HG02852 (cell line): Measurements from ENCODE around the gene THAP7.
"Not testable (repeated sequence)": the region's sequence is repeated elsewhere in the genome, so short reads cannot be mapped to it uniquely, and the experiment has no call there.

Source experiments
- ATAC-seq: cut with Tn5 transposase; IDR thresholded peaks from one replicate; pipeline ENCODE4 v1.9.1; 2021; ENCODE audit warnings: mild to moderate bottlenecking, moderate library complexity; ENCODE audit not compliant: unreplicated experiment

The THAP7 gene

GRCh38 chr22:21013657-21014201 lies 11.8 kb upstream of the THAP7 start:
- ATAC-seq = no peak

DNA sequence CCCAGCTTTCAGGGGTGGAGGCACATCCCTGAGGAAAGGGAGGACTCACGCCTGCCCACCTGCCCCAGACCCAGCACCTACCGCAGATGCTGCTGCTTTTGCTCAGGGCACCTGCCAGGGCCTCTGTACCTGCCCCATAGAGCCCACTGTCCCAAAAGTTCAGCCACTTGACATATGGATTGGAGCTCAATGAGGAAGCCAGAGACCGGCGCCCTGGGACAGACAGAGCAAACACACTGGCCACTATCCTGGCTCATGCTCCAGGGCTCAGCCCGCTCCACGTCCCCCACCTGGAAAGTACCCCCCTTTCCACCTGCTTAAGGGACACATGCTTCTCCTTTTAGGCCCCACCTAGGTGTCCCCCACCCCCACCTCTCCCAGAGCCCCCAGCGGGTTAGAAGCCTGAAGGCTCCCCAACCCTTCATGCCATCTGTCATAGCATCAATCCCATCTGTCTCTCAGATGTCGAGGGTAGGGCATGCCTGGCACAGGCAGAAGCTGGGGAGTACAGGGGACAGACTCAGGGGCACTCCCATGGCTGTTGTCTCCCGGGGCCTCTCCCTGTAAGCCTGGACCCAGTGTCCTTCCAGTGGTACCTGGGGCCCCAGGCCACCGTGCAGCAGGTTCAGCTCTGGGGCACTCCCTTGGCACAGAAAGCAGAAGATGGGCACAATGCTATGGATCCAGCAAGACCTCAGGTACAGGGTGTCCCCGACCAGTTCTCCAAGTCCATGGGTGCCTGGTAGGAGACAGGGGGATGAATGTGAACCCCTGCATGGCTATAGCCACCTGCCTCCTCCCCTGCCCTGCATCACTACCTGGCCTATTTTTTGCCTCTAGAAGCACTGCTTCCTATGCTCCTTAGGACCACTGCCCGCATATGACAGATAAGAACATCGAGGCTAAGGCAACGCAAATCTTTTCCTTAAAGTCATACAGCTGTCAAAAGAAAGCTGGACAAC lies 10.8 kb upstream of the THAP7 start:
- ATAC-seq = no peak

DNA sequence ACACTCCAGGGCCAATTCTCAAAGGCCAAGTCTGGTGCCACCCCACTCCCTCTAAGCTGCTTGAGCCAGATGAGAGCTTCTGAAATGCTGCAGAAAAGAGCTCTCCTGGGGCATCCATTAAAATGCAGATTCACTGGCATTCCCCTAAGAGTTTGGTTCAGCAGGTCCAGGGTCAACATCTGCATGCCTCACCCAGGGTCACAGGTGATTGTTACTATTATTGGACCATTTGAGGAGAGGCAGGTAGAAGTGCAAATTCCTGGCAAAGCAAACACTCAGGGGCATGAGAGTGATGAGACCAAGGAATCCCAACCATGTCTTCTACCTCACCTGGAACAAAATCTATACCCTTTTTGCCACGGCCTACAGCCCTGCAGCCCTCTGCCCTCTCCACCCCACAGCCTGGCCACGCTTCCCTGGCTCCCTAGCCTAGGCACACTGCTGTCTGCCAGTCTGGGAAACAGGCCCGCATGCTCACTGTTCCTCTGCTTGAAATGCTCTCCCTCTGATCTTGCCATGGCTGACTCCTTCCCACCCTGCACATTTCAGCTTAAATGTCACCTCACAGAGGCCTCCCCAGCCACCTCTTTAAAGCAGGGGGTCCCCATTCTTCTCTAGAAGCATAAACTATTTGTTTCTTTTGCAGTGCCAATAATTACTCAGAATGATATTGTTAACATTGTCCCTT lies 8.7 kb upstream of the THAP7 start:
- ATAC-seq = no peak

- ATAC-seq = no peak
Observed at GRCh38 chr22:21009638-21010425, 7.9 kb upstream of the THAP7 start.

DNA sequence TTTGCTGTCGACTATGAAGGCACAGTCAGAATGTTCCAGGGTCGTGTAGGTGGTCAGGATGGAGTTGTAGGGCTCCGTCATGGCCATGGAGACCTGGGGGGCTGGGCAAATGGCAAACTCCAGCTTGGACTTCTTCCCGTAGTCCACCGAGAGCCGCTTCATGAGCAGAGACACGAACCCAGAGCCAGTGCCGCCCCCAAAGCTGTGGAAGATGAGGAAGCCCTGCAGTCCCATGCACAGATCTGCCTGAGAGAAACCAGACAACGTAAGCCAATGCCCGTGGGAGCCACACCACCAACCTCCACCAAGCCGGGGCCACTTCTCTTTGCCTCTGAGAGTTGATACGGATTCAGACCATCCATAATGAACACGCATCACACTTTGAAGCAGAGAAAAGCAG lies 7.3 kb upstream of the THAP7 start:
- ATAC-seq = not testable (repeated sequence)

- ATAC-seq = no peak
Observed at GRCh38 chr22:21003782-21004181, 1.9 kb upstream of the THAP7 start.

- peak; percentile 14 for ATAC-seq
Observed at GRCh38 chr22:21000987-21001600, 824 bp downstream of the THAP7 start.

DNA sequence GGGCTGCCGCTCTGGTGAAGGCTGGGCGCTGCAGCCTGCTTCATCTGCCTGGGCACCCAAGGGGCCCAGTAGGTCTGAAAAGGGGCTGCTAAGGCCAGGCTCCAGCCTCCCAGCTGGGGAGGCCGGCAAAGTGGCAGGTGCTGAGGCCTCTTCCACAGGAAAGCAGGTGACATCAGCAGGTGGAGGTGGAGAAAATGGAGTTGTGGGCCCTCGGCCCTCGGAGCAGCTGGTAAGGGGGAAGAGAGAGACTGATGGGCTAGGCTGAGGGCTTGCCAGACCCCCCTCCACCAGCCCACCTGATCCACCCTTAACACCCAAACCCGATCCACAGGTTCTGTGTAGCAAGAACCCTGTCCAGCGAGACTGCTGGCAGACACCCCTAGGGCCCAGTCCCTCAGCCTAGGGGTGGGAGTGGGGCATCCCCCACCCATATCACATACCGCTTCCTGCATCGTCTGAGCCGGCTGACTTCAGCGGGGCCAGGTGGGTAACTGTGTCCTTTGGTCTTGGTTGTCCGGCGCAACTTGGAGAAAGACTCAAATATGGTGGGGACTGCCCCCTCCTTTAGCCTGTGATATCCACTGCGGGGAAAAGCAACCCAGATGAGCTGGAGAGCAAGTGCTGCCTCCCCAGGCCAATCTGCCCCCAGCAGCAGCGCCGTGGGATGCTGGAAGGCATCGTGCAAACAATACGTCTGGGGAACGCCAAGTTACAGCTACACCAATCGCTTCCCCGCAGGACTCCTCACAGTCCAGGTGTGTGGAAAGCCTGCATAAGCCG lies 1.5 kb downstream of the THAP7 start:
- no peak for ATAC-seq

GRCh38 chr22:20999350-21000206 lies 2.3 kb downstream of the THAP7 start:
- ATAC-seq = no peak

DNA sequence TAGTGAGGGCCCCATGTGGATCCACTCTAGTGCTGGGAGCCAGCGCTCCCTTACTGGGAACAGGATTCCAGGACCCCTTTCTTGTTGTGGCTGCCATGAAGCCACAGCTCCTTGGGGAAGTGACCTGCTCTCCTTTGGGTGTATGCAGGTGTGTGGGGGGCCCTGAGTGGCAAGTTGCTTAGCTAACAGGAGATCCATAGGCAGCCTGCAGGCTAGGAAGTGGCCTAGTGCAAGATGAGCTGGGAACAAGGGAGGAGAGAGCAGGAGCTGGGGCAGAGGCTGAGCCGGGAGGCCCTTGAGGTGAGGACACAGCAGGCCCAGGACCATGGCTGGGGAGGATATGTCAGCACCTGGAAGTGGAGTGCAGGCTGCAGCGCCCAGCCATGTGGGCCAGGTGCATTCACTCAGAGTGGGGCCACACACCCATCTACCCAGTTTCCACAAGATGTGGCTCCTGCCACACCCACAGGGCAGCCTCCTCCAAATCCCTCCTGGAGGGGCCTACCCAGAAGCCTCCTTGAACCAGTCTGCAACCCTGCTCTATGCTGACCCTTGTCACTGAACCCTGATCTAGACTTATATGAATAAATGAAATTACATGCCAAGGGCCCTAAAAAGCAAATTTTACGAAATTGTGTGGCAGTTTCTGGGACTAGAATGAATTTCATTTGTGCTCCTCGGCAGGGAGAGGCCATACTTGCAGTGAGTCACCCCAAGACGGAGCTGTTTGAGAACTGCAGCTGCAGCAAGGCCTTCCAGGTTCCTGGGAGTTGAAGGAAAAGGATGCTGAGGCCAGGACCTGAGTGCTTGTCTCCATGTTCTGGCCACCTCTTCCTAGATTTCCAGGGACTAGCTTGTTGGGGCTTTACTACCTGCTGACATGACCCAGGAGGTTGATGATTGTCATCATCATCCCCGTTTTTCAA lies 3.2 kb downstream of the THAP7 start:
- ATAC-seq = no peak

DNA sequence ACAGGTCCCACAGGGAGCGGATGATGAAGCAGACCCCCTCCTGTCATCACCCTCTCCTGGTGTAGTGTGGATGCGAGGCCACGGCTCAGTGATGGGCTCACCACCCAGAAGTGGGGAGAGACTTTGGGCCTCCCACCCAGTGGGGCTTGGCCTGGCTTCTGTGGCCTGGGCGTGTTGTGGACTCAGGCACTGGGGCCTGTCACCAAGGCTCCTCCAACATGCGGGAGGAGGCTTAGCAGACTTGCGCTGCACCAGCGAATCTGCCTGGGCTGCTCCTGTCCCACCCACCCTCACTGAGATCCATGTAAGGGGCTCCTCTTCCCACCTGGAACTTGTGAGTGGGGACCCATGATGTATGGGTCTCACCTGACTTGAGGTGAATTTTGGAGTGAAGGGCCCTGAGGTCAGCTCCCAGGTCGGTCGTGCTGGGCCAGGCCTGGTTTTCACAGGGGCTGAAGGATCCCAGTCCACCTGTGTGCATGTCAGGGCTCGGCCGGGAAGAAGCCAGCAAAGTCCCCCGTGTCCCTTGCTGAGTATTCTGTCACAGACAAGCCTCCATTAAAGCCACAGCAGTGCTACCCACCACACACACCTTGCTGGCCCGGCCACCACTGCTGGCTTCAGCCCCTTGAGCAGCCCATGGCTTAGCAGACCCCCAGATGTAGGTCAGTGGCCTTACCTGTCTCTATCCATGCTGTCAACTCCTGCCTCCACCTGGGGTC lies 4.2 kb downstream of the THAP7 start:
- no peak for ATAC-seq

GRCh38 chr22:20996598-20997535 lies 5.1 kb downstream of the THAP7 start:
- ATAC-seq = no peak

GRCh38 chr22:20996031-20996410 lies 5.9 kb downstream of the THAP7 start:
- ATAC-seq = no peak

DNA sequence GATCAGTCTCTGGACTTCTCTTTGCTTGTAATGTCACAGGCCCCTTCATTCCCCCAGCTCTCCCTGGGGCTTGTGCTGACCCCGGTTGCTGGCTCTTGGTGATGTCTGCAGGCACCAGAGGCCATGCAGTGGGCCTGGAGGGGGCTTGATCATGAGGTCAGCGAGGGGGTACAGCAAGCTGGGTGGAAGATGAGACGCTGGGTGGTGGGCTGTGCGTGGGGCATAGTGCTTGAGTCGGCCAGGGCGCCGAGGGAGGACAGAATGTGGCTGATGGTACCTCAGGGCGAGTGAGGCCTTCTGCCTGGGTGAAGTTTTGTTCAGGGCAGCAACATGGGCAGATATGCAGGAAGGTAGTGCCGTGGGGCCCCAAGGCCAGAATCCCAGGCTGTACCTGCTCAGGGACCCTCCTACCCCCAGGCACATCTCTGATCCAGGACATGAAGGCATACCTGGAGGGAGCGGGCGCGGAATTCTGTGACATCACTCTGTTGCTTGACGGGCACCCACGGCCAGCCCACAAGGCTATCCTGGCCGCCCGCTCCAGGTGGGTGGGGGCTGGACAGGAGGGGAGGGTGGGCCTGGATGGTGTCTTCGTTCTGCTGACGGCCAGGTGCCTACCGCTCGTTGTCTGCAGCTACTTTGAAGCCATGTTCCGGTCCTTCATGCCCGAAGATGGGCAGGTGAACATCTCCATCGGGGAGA lies 6.4 kb downstream of the THAP7 start:
- ATAC-seq = no peak

DNA sequence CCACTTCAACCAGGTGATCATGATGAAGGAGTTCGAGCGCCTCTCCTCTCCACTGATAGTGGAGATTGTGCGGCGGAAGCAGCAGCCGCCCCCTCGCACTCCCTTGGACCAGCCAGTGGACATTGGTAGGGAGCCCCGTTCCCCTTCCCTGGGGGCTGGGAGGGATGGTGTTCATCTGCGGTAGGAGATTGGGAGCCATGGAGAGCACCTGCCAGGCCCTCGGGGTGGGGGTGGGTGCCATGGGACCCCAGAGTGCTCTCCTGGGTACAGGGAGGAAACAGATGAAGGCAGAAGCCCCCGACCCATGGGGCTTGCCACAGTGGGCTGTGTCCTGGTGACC lies 7.0 kb downstream of the THAP7 start:
- ATAC-seq = no peak
